ENCODE results near the gene SYCP2.

Gene SYCP2

DNA sequence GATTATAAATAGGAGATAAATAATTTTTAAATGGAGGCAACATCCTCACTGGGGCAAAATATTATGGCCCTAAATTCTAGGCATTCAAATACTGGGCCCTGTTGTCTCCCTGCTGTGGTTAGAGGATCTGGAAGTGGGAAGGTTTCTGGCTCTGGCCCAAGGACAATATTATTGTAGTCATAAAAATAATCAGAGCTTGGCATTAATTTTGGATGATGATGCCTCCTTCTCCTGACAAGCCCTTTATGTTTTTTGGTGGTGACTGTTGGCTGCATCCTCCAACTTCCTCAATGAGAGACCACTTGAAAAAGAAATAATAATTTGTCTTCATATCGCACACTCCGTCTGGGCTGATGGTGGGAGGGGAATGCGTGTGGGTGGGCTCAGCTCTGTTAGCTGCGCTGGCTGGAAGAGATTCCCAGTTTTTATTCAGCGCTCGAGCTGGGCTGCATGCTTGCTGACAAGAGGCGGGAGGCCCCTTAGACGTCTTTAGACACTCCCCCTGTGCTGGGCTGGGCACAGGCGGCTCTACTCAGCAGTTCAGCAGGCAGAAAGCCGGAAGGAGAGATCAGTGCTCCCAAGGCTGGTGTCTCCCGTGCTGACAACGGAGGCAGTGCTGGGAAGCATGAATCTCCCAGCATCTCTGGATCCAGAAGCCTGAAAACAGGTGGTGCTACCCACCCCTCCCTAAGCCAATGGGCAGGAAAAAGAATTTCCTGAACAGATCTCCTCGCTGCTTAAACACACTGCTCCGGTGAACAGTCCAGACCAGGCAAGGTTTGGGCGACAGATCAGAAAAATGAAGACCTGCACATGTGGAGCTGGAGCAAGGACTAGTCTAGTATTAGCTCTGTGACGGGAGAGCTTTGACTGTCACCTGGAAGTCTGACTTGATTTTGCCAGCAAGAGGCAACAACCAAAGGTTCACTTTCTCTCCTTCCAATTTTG lies 97.7 kb downstream of the SYCP2 start:
- no peak overlapping the region for H3K4me3 ChIP-seq (replicated peaks; ENCODE audit: low read depth, low read length)
- TF ChIP-seq CTCF (IDR thresholded peaks at IDR 0.05; ENCODE audit: low read depth, low read length, missing control alignments): no peak
- DNase-seq (ENCODE audit: extremely low read depth, low read depth): no peak

DNA sequence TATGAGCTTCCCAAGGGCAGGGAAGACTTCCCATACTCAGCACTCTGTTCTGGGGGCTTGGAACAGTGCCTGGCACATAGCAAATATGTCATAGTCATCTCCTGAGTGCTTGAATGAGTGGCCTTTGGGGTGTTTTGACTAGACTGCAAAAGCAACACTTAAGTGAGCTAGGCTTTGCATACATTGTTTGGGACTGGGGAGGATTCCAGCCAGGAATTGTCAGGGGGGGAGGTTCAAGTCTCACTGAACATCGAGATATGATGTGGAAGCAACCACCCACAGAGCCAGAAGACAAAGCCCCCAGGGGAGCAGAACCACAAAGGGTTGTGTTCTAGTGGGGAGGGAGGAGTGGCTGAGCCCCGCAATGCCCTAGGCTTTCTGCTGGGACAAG lies 98.4 kb downstream of the SYCP2 start:
- H3K4me3 ChIP-seq (replicated peaks; ENCODE audit: low read depth, low read length): no peak overlapping the region
- no peak for DNase-seq (ENCODE audit: extremely low read depth, low read depth)
- TF ChIP-seq CTCF (IDR thresholded peaks at IDR 0.05; ENCODE audit: low read depth, low read length, missing control alignments): no peak

DNA sequence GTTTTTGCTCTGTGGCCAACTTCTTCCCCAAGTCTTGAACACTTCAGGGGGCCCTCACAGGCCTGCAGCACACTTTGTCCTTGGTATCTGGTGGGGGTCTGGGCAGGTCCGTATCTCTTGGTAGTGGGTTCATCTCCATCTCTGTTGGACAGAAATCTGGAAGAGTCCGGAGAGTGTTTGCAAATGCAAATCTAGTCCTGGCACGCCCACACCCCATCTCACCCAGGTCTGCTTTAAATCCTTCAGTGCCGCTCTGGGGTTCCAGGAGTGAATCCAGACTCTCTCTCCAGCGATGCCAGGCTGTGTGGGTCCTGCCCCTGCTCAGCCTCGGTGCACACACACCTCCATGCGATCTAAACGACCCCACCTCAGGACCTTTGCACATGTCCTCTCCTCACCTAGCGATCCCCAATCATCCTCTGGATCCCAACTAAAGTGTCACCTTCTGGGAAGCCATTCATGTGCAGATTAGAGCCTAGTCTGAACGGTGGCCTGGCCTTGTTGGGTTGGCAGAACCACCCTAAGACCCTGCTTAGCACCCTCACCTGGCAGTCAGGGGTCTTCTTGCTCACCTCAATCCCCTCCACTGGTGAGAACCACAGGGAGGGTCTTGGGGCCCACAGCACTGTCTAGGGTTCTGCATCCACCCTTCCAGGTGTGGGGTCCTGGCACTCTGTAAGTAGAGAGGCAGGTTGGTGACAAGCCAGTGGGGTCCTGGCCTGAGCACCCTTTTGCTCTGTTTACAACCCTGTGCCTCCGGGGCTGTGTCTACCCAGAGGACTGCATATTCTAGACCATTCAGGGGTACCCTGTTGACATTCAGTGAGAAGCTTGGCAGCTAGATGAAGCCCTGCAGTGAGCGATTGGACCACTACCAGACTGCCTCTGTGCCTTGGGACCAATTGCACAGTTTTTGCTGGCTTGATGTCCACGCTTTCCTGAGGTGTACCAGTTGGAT lies 100.8 kb downstream of the SYCP2 start:
- H3K4me3 ChIP-seq (replicated peaks; ENCODE audit: low read depth, low read length): no peak overlapping the region
- DNase-seq (ENCODE audit: extremely low read depth, low read depth): no peak
- TF ChIP-seq CTCF (IDR thresholded peaks at IDR 0.05; ENCODE audit: low read depth, low read length, missing control alignments): no peak

GRCh38 chr20:59831916-59832270 lies 101.5 kb downstream of the SYCP2 start:
- no peak for DNase-seq (ENCODE audit: extremely low read depth, low read depth)
- no peak overlapping the region for H3K4me3 ChIP-seq (replicated peaks; ENCODE audit: low read depth, low read length)
- TF ChIP-seq CTCF (IDR thresholded peaks at IDR 0.05; ENCODE audit: low read depth, low read length, missing control alignments): no peak

- DNase-seq (ENCODE audit: extremely low read depth, low read depth): no peak
- no peak overlapping the region for H3K4me3 ChIP-seq (replicated peaks; ENCODE audit: low read depth, low read length)
- no peak for TF ChIP-seq CTCF (IDR thresholded peaks at IDR 0.05; ENCODE audit: low read depth, low read length, missing control alignments)
Observed at GRCh38 chr20:59831024-59831915, 102.2 kb downstream of the SYCP2 start.

- no peak for TF ChIP-seq CTCF (IDR thresholded peaks at IDR 0.05; ENCODE audit: low read depth, low read length, missing control alignments)
- no peak for DNase-seq (ENCODE audit: extremely low read depth, low read depth)
Observed at GRCh38 chr20:59830665-59831023, 102.8 kb downstream of the SYCP2 start.

More at GRCh38 chr20:59830665-59831023, 102.8 kb downstream of the SYCP2 start:
- H3K4me3 ChIP-seq (replicated peaks; ENCODE audit: low read depth, low read length): no peak overlapping the region

Data from HFF-Myc (cell line).